Mucosa of rectum (tissue), 2 donors: ENCODE measurements around the gene SLC35A2.

Experiments used
- H3K27ac ChIP-seq, 2 donors: one replicate each; pipeline ENCODE4 v1.7.0; 2013; ENCODE audit warnings: inconsistent platforms in 2 of 2, low read depth in 2 of 2, low read length in 2 of 2
- H3K27me3 ChIP-seq, 2 donors: one replicate each; pipeline ENCODE4 v1.7.0; 2013; ENCODE audit warnings: low read length in 2 of 2; ENCODE audit not compliant: control insufficient read depth in 2 of 2, insufficient read depth in 2 of 2
- H3K36me3 ChIP-seq, 2 donors: one replicate each; pipeline ENCODE4 v1.7.0; 2013; ENCODE audit warnings: low read length in 2 of 2; ENCODE audit not compliant: control insufficient read depth in 2 of 2, insufficient read depth in 2 of 2
- H3K4me1 ChIP-seq, 2 donors: one replicate each; pipeline ENCODE4 v1.7.0; 2013; ENCODE audit warnings: low read length in 2 of 2, mild to moderate bottlenecking in 1 of 2; ENCODE audit not compliant: control insufficient read depth in 2 of 2, insufficient read depth in 2 of 2
- H3K4me3 ChIP-seq, 2 donors: one replicate each; pipeline ENCODE4 v1.7.0; 2013; ENCODE audit warnings: low read length in 2 of 2
- H3K9ac ChIP-seq, 2 donors: one replicate each; pipeline ENCODE4 v1.7.0; 2013; ENCODE audit warnings: low read length in 2 of 2, low read depth in 1 of 2, mild to moderate bottlenecking in 1 of 2
- H3K9me3 ChIP-seq, 2 donors: one replicate each; pipeline ENCODE4 v1.7.0; 2013; ENCODE audit warnings: low read length in 2 of 2; ENCODE audit not compliant: control insufficient read depth in 2 of 2
- donor health status: healthy.
- donor health status: Normal muscosa, but diverticular disease.

The SLC35A2 gene

GRCh38 chrX:48940404-48940955, 29.0 kb upstream of the SLC35A2 start:
- Histone ChIP-seq H3K27me3 (no peaks in the 10 kb centered on the region), H3K27ac (peak overlapping the region; percentile 36 to 69), H3K36me3 (peaks cover 6 to 16% of the 10 kb centered on the region in 2 donors), H3K4me3 (no peak overlapping the region), H3K4me1 (peaks cover 5 to 18% of the 10 kb centered on the region in 2 donors), H3K9ac (no peak overlapping the region), H3K9me3 (no peaks in the 10 kb centered on the region)

- Histone ChIP-seq H3K9ac (peak overlapping the region in 1 of 2 donors; percentile 28), H3K4me3 (no peak overlapping the region), H3K4me1 (peaks cover 5 to 19% of the 10 kb centered on the region in 2 donors), H3K27ac (peak overlapping the region; percentile 36 to 69), H3K36me3 (peaks cover 8 to 18% of the 10 kb centered on the region in 2 donors), H3K27me3 (no peaks in the 10 kb centered on the region), H3K9me3 (no peaks in the 10 kb centered on the region)
Measured at GRCh38 chrX:48939524-48940228, 28.2 kb upstream of the SLC35A2 start.

GRCh38 chrX:48938721-48939425, 27.4 kb upstream of the SLC35A2 start:
- H3K27me3 ChIP-seq = peaks cover 0 to 2% of the 10 kb centered on the region in 2 donors
- peaks cover 9 to 25% of the 10 kb centered on the region in 2 donors for H3K36me3 ChIP-seq
- no peak overlapping the region for H3K4me3 ChIP-seq
- no peaks in the 10 kb centered on the region for H3K9me3 ChIP-seq
- H3K4me1 ChIP-seq = peaks cover 5 to 22% of the 10 kb centered on the region in 2 donors
- H3K27ac ChIP-seq = peak overlapping the region; percentile 60 to 69
- H3K9ac ChIP-seq = no peak overlapping the region

GRCh38 chrX:48937054-48937907, 25.8 kb upstream of the SLC35A2 start:
- Histone ChIP-seq H3K4me1 (peaks cover 5 to 22% of the 10 kb centered on the region in 2 donors), H3K27me3 (peaks cover 0 to 2% of the 10 kb centered on the region in 2 donors), H3K9ac (peak overlapping the region in 1 of 2 donors; percentile 7), H3K36me3 (peaks cover 10 to 22% of the 10 kb centered on the region in 2 donors), H3K9me3 (no peaks in the 10 kb centered on the region), H3K4me3 (no peak overlapping the region), H3K27ac (peak overlapping the region; percentile 12 to 69)

- no peaks in the 10 kb centered on the region for H3K9me3 ChIP-seq
- H3K27me3 ChIP-seq = peaks cover 0 to 2% of the 10 kb centered on the region in 2 donors
- peak overlapping the region; percentile 11 to 63 for H3K27ac ChIP-seq
- peaks cover 5 to 22% of the 10 kb centered on the region in 2 donors for H3K4me1 ChIP-seq
- no peak overlapping the region for H3K9ac ChIP-seq
- peaks cover 10 to 22% of the 10 kb centered on the region in 2 donors for H3K36me3 ChIP-seq
- H3K4me3 ChIP-seq = peak overlapping the region in 1 of 2 donors; percentile 13
Measured at GRCh38 chrX:48936429-48937053, 25.1 kb upstream of the SLC35A2 start.

GRCh38 chrX:48935301-48935670, 23.8 kb upstream of the SLC35A2 start:
- Histone ChIP-seq H3K36me3 (peaks cover 10 to 25% of the 10 kb centered on the region in 2 donors), H3K27me3 (peaks cover 0 to 2% of the 10 kb centered on the region in 2 donors), H3K9ac (no peak overlapping the region), H3K4me3 (no peak overlapping the region), H3K9me3 (no peaks in the 10 kb centered on the region), H3K27ac (no peak overlapping the region), H3K4me1 (peaks cover 5 to 16% of the 10 kb centered on the region in 2 donors)

GRCh38 chrX:48934581-48935300, 23.3 kb upstream of the SLC35A2 start:
- peaks cover 0 to 2% of the 10 kb centered on the region in 2 donors for H3K27me3 ChIP-seq
- H3K4me1 ChIP-seq = peaks cover 5 to 11% of the 10 kb centered on the region in 2 donors
- no peaks in the 10 kb centered on the region for H3K9me3 ChIP-seq
- no peak overlapping the region for H3K9ac ChIP-seq
- H3K36me3 ChIP-seq = peaks cover 10 to 24% of the 10 kb centered on the region in 2 donors
- no peak overlapping the region for H3K4me3 ChIP-seq
- no peak overlapping the region for H3K27ac ChIP-seq

- Histone ChIP-seq H3K27ac (peak overlapping the region in 1 of 2 donors; percentile 3), H3K27me3 (peaks cover 0 to 2% of the 10 kb centered on the region in 2 donors), H3K9me3 (no peaks in the 10 kb centered on the region), H3K4me1 (peaks cover 0 to 11% of the 10 kb centered on the region in 2 donors), H3K36me3 (peaks cover 10 to 21% of the 10 kb centered on the region in 2 donors), H3K9ac (no peak overlapping the region), H3K4me3 (no peak overlapping the region)
Measured at GRCh38 chrX:48933757-48934156, 22.3 kb upstream of the SLC35A2 start.
